Stimulated activated CD4-positive, alpha-beta T cell treated with anti-CD3 and anti-CD28 coated beads, Interleukin-4, amount 100 ng/mL, for 24 hours (primary cell): ENCODE results near the gene FLRT3.

ENCODE experiments used
- DNase-seq: peaks from one replicate; pipeline ENCODE4 v3.0.0-alpha.2; 2020

FLRT3 gene

GRCh38 chr20:14313341-14314020 is 23.9 kb downstream of the FLRT3 start:
- DNase-seq: no peak

DNA sequence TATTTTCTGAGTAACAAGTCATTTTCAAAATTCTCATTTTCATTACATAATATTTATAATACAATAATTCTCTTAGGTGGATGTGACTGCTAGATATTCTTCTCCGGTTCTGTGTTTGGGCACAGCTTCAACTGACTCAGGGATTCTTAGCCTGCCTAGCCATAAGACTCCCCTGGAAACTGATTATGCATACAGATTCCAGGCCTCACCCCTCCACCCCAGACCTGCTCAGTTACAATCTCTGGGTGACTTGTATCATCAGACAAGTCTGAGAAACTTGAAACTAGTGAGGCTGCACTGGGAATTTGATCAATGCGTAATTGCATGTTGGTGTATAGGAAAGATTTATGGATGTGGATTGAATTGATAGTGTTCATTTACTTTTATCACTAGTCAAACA is 25.4 kb downstream of the FLRT3 start:
- DNase-seq: no peak

GRCh38 chr20:14310977-14311627 is 26.3 kb downstream of the FLRT3 start:
- no peak for DNase-seq

- DNase-seq: no peak
Observed at GRCh38 chr20:14307956-14308355, 29.5 kb downstream of the FLRT3 start.

DNA sequence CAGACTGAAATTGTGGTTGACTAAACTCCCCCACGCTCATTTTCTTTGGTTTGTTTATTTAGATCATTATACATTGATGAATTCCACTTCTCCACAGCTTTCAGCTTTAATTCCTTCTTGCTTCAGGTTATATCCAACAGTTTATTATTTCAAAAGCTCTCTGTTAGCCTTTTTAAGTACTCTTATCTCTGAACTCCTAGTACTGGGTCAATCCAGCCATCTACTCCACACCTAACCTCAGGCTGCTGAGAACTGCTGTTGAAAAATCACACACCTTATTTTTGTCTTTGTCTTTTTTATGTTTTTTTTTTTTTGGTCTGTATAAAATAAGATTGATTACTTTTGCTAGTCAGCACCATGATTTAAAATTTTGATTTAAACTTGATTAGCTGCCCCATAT is 32.9 kb downstream of the FLRT3 start:
- no peak for DNase-seq

DNA sequence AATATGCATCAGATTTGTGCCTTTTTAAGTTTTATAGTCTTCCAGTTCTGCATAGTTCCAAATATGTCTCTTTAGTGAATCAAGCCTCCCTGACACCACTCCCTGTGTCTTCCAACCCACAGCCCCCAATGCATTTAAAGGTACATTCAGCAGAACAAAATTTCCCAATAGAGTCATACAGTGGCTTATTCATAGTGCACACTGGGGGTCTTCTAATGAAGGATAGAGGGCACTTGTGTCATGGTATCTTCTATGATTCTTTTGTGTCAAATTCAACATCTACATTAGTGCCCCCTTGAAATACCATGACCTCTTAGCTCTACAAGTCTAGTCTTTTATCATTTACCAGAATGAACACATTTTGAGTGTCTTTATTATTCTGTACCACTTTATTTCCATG is 33.8 kb downstream of the FLRT3 start:
- DNase-seq: no peak

GRCh38 chr20:14303106-14303505 is 34.3 kb downstream of the FLRT3 start:
- no peak for DNase-seq

DNA sequence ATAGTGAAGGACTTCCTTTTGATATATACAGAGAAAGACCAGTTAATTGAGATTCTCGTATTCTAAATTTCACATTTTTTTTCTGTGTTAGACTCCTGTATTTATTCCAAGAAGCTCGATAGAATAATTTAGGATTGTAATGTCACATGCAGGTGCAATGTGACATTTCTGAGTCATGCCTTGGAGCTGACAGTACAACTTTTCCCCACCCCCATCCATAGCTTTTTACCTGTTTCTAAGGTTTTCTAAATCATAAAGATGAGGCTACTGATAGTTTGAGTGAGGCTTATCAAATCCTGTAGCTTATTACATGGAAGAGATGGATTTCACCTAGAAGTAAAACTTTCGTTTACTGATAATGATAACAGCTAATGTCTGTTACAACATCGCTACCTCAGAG is 37.6 kb downstream of the FLRT3 start:
- no peak for DNase-seq

- no peak for DNase-seq
Observed at GRCh38 chr20:14295770-14296309, 41.6 kb downstream of the FLRT3 start.

DNA sequence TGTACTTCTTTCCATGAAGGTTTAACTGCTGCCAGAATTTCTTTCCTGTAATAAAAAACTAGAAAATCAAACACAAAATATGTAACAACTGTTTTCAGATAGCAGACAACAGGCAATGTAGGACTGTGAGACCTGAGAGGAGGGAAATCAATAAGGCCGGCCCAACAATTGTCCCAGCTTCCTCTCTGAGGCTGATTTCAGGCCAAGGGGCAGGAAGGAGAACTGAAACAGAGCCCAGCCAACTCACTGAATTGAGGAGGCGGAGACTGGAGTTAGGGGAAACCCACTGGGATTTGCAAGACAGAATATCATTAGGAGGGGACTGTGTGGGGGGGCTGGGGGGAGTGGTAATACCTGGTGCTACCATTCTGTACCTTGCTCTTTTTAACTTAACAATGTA is 42.2 kb downstream of the FLRT3 start:
- no peak for DNase-seq

- DNase-seq: no peak
Observed at GRCh38 chr20:14291502-14291901, 45.9 kb downstream of the FLRT3 start.

GRCh38 chr20:14288341-14289330 is 48.8 kb downstream of the FLRT3 start:
- no peak for DNase-seq

- DNase-seq: no peak
Observed at GRCh38 chr20:14284443-14284842, 53.0 kb downstream of the FLRT3 start.

GRCh38 chr20:14282140-14282539 is 55.3 kb downstream of the FLRT3 start:
- no peak for DNase-seq
